Measurements from ENCODE around the gene MTMR3. TPM values are rescaled to one million over a fixed set of nuclear protein-coding genes. Genes with fewer than 3 reads are reported as not detected.

Gene MTMR3
- total and polyA plus RNA-seq, 12 donors, result 23.5 to 80.7 (median 40.9) TPM

GRCh38 chr22:30016596-30016995 lies 133.6 kb downstream of the MTMR3 start:
- Histone ChIP-seq H3K4me3 (no peak overlapping the region), H3K4me1 (replicated peaks in 1 of 2) (no peaks in the 10 kb centered on the region), H3K9me3 (replicated peaks in 1 of 3) (no peaks in the 10 kb centered on the region), H3K27ac (no peak overlapping the region), H3K36me3 (replicated peaks in 1 of 2) (peaks cover 0 to 84% of the 10 kb centered on the region in 2 donors), H3K27me3 (no peaks in the 10 kb centered on the region)
- no peak for DNase-seq
- WGBS, 4 donors, result 96% methylated on average over 4 of the region's 4 CpGs
- intact Hi-C loops (cut with DNase I), result no loop called here
- no peak for TF ChIP-seq POLR2A (IDR thresholded peaks at IDR 0.05)
- TF ChIP-seq, protein P1, sequence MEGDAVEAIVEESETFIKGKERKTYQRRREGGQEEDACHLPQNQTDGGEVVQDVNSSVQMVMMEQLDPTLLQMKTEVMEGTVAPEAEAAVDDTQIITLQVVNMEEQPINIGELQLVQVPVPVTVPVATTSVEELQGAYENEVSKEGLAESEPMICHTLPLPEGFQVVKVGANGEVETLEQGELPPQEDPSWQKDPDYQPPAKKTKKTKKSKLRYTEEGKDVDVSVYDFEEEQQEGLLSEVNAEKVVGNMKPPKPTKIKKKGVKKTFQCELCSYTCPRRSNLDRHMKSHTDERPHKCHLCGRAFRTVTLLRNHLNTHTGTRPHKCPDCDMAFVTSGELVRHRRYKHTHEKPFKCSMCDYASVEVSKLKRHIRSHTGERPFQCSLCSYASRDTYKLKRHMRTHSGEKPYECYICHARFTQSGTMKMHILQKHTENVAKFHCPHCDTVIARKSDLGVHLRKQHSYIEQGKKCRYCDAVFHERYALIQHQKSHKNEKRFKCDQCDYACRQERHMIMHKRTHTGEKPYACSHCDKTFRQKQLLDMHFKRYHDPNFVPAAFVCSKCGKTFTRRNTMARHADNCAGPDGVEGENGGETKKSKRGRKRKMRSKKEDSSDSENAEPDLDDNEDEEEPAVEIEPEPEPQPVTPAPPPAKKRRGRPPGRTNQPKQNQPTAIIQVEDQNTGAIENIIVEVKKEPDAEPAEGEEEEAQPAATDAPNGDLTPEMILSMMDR (IDR thresholded peaks at IDR 0.05), result no peak

DNA sequence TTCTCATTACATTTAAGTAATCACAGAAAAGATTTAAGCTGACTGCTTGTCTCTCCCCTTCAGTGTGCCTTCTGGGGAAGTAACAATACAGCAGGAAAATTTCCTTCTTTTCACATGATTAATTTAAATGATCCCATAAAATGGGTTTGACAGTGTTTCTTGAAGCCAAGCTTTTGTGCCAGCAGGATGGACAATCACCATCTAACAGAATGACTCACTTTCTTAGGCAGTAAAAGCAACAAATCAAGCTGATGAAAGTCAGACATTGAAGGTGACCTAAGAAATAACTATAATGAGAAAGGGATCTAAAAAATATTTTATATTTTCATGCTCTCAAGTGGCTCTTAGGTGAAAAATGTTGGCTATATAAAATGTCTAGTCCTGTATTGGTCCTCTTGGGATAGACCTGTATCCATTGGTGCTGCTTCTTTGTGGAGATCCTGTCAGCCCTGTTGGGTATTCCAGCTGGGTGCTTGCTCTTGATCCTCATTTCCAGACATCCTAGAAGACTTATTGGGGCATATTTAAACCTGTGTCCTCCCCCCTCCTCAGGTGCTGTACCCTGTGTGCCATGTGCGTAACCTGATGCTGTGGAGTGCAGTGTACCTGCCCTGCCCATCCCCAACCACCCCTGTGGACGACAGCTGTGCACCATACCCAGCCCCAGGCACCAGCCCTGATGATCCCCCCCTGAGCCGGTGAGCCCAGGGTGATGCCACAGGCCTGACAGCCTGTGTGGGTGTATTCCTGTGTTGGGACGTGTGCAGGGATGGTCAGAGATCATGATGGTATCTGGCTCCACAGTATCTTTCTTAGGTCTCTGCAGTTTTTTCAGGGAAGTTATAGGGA lies 134.6 kb downstream of the MTMR3 start:
- intact Hi-C loops (cut with DNase I), result no loop called here
- peaks cover 0 to 94% of the 10 kb centered on the region in 2 donors for H3K36me3 ChIP-seq (replicated peaks in 1 of 2)
- 83 to 96% (median 93%) methylated on average over 3 to 4 of the region's 4 CpGs for whole genome bisulfite sequencing, 4 donors
- H3K27me3 ChIP-seq, result no peaks in the 10 kb centered on the region
- H3K4me3 ChIP-seq, result no peak overlapping the region
- H3K9me3 ChIP-seq (replicated peaks in 1 of 3), result no peaks in the 10 kb centered on the region
- H3K4me1 ChIP-seq (replicated peaks in 1 of 2), result no peaks in the 10 kb centered on the region
- H3K27ac ChIP-seq, result no peak overlapping the region
- no peak for TF ChIP-seq POLR2A (IDR thresholded peaks at IDR 0.05)
- TF ChIP-seq, protein P1 (IDR thresholded peaks at IDR 0.05), result no peak
- no peak for DNase-seq

DNA sequence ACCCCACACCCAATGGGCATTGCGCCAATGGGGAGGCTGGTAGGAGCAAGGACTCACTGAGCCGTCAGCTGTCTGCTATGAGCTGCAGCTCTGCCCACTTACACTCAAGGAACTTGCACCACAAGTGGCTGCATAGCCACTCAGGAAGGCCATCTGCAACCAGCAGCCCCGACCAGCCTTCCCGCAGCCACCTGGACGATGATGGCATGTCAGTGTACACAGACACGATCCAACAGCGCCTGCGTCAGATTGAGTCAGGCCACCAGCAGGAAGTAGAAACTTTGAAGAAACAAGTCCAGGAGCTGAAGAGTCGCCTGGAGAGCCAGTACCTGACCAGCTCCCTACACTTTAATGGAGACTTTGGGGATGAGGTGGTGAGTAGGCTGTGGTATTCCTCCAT lies 137.5 kb downstream of the MTMR3 start:
- DNase-seq, result no peak
- H3K9me3 ChIP-seq (replicated peaks in 1 of 3), result no peaks in the 10 kb centered on the region
- no peak overlapping the region for H3K4me3 ChIP-seq
- H3K27me3 ChIP-seq, result no peaks in the 10 kb centered on the region
- H3K4me1 ChIP-seq (replicated peaks in 1 of 2), result no peaks in the 10 kb centered on the region
- intact Hi-C loops (cut with DNase I), result no loop called here
- no peak overlapping the region for H3K27ac ChIP-seq
- WGBS, 4 donors, result 95 to 100% (median 96%) methylated on average over 4 to 9 of the region's 9 CpGs
- peaks cover 0 to 100% of the 10 kb centered on the region in 2 donors for H3K36me3 ChIP-seq (replicated peaks in 1 of 2)
- TF ChIP-seq, protein P1 (IDR thresholded peaks at IDR 0.05), result no peak
- TF ChIP-seq POLR2A (IDR thresholded peaks at IDR 0.05), result no peak

DNA sequence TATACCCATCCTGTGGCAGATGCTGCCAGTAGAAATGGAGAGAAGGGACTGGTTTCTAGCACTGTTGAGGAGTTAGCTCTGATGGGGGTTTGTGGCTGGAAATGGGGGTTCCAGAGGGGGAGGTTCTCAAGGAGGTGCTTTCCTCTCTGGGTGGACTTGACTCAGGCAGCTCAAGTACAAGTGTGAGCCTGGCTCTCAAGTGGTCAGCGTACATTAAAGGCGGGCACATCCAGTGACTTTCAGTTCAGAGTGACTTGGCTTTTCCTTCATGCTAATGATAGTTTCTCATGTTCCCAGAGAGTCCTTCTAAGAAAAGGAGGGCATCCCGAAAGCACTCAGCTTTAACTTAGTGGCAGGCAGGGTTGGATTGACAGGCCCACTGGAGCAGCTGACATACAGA lies 138.4 kb downstream of the MTMR3 start:
- Histone ChIP-seq H3K4me3 (no peak overlapping the region), H3K9me3 (replicated peaks in 1 of 3) (no peaks in the 10 kb centered on the region), H3K36me3 (replicated peaks in 1 of 2) (peaks cover 0 to 100% of the 10 kb centered on the region in 2 donors), H3K27ac (no peak overlapping the region), H3K27me3 (no peaks in the 10 kb centered on the region), H3K4me1 (replicated peaks in 1 of 2) (no peaks in the 10 kb centered on the region)
- WGBS, 4 donors, result 87 to 99% (median 97%) methylated on average over 3 of the region's 3 CpGs
- no peak for TF ChIP-seq POLR2A (IDR thresholded peaks at IDR 0.05)
- TF ChIP-seq, protein P1 (IDR thresholded peaks at IDR 0.05), result no peak
- DNase-seq, result no peak
- intact Hi-C loops (cut with DNase I), result no loop called here

Measured in adrenal gland (tissue), 12 donors.